HG02571 (cell line): Measurements from ENCODE around the gene TEP1.

ENCODE experiments used
- ATAC-seq: cut with Tn5 transposase; IDR thresholded peaks from one replicate; pipeline ENCODE4 v1.9.1; 2021; ENCODE audit warnings: mild to moderate bottlenecking, moderate library complexity; ENCODE audit not compliant: unreplicated experiment

The TEP1 gene

GRCh38 chr14:20434701-20435581 is 21.6 kb upstream of the TEP1 start:
- no peak for ATAC-seq

GRCh38 chr14:20429801-20430669 is 16.7 kb upstream of the TEP1 start:
- no peak for ATAC-seq

- no peak for ATAC-seq
Measured at GRCh38 chr14:20428802-20429201, 15.5 kb upstream of the TEP1 start.

GRCh38 chr14:20428010-20428365 is 14.7 kb upstream of the TEP1 start:
- no peak for ATAC-seq

- ATAC-seq: no peak
Measured at GRCh38 chr14:20427231-20428009, 14.1 kb upstream of the TEP1 start.

GRCh38 chr14:20424851-20425250 is 11.6 kb upstream of the TEP1 start:
- no peak for ATAC-seq

GRCh38 chr14:20422886-20423285 is 9.6 kb upstream of the TEP1 start:
- no peak for ATAC-seq

- ATAC-seq: no peak
Measured at GRCh38 chr14:20421267-20421666, 8.0 kb upstream of the TEP1 start.

GRCh38 chr14:20419419-20419818 is 6.1 kb upstream of the TEP1 start:
- ATAC-seq: no peak

GRCh38 chr14:20418501-20418909 is 5.2 kb upstream of the TEP1 start:
- ATAC-seq: no peak

GRCh38 chr14:20417250-20418186 is 4.2 kb upstream of the TEP1 start:
- ATAC-seq: no peak

- ATAC-seq: no peak
Measured at GRCh38 chr14:20416223-20416622, 2.9 kb upstream of the TEP1 start.

- ATAC-seq: no peak
Measured at GRCh38 chr14:20415782-20416206, 2.5 kb upstream of the TEP1 start.

- no peak for ATAC-seq
Measured at GRCh38 chr14:20413744-20414082, 412 bp upstream of the TEP1 start.

- peak; percentile 54 for ATAC-seq
Measured at GRCh38 chr14:20412411-20412810, 890 bp downstream of the TEP1 start.

- no peak for ATAC-seq
Measured at GRCh38 chr14:20409226-20409625, 4.1 kb downstream of the TEP1 start.

GRCh38 chr14:20403521-20403920 is 9.8 kb downstream of the TEP1 start:
- no peak for ATAC-seq

- ATAC-seq: no peak
Measured at GRCh38 chr14:20400965-20401593, 12.2 kb downstream of the TEP1 start.

GRCh38 chr14:20400589-20400964 is 12.7 kb downstream of the TEP1 start:
- no peak for ATAC-seq

GRCh38 chr14:20397511-20397910 is 15.8 kb downstream of the TEP1 start:
- ATAC-seq: no peak
